Embryonic facial prominence (tissue), 1 donor: Measurements from ENCODE around the gene EPDR1.
"Not testable (repeated sequence)": the region's sequence is repeated elsewhere in the genome, so short reads cannot be mapped to it uniquely, and the experiment has no call there.

ENCODE experiments used
- DNase-seq: peaks from one replicate; pipeline ENCODE4 v3.0.0-alpha.2; 2016; ENCODE audit errors: extremely low spot score

EPDR1 gene

DNA sequence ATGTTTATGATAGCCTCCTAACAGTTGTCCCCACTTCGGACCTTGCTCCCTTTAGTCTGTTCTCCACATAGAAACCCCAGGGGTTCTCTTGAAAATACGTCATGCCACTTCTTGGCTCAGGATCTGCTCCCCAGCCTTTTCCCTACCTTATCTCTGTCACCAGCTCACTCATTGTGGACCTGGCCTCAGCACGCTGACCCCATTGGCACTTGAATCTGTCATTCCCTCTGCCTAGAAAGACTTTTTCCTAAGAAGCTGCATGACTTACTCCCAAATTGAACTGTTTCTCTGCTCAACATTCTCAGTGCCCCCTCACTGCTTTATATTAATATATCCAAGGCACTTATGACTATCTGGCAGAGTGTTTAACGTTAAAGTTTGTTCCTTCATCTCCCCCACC lies 8.4 kb downstream of the EPDR1 start:
- no peak for DNase-seq

DNA sequence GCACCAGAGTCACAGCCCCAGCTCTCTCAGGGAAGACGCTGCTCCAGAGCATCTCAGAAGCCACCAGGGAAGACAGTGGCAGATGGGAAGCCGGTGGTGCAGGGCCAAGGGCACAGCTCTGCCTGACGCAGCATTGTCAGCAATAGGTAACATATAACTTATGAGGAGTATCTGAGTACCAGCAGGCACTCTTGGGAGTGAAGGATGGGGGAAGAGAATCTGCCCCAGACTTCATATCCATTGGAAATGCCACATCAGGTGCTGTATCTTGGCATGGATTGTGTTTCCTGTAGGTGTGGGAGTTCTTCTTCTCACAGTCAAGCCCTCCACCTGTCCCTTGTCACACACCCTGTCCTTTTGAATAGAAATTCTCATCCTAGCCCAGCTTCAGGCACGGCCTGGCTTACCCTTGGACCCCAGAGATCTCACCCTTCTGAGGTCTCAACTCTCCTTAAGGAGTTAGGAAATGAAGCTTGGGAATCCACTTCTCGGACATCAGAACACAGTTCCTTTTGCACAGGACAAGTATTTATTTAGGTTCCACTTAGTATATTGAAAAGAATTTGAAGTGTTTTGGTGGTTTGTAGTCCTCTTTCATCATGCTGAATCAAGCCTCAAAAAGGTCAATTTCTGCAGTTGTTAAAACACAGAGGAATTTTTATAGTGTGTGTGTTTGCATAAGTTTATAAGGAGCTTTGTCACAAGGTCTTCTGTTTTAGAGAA lies 9.9 kb downstream of the EPDR1 start:
- no peak for DNase-seq

DNA sequence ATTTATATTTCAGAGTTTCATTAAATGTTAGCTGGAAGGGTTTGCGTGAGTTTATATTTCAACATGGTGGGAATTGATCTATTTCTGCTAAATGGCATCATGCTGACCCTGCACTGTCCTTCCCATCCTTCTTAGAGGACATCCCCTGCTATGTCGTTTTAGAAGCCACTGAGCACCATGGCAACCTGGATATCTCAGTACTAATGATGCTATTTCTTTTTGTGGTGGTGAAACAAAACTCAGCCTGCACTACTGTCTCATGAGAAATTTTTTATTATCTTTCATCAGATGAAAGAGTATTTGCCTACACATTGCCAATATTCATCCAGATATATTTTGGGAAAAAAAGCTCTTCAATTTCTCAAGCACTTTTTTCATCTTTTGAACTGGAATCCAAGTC lies 12.1 kb downstream of the EPDR1 start:
- DNase-seq: no peak

GRCh38 chr7:37933018-37933566 lies 12.7 kb downstream of the EPDR1 start:
- DNase-seq: no peak

- DNase-seq: no peak
These were observed 22.6 kb downstream of the EPDR1 start for GRCh38 chr7:37942934-37943610.

- DNase-seq: no peak
These were observed 23.7 kb downstream of the EPDR1 start for GRCh38 chr7:37943905-37944736.

DNA sequence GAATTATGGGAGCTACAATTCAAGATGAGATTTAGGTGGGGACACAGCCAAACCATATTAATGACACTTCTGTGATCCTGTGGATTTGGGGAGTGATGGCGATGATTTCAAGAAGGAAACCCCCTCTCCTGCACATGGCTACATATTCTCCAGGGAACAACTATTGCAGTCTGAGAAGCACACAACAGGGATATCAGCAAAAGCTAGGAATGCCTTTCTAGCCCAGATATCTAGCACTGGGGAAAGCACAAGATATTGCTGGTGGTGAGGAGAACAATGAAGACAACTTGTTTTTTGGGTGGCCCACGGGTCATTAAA lies 24.3 kb downstream of the EPDR1 start:
- DNase-seq: no peak

DNA sequence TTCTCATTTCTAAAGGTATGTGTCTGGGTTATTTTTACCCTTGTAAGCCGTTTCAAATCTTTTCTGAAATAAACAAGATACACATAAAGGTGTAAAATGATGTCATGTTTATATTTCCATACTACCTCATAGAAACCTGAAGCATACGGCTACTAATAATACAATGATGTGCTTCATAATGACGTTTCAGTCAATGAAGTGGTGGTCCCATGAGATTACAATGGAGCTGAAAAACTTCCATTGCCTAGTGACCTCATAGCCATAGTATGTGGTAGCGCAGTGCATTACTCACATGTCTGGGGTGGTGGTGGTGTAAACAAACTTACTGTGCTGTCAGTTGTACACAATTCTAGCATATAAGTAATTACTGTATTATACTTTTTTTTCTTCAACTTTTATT lies 24.9 kb downstream of the EPDR1 start:
- DNase-seq: no peak

- no peak for DNase-seq
These were observed 26.9 kb downstream of the EPDR1 start for GRCh38 chr7:37947138-37947940.

DNA sequence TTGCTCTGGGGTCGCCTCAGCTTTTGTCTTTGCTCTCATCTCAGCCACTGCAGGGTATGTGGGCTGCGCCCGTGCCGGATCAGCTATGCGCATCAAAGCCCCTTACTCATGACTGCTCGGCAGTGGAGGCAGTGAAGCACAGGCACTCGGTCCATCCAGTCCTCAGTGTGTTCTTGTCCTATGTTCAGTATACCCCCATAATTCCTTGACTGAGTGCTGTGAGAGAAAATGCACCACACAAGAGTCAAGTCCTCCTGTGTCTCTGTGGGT lies 27.4 kb downstream of the EPDR1 start:
- no peak for DNase-seq

- DNase-seq: no peak
These were observed 31.8 kb downstream of the EPDR1 start for GRCh38 chr7:37952240-37952639.

- not testable (repeated sequence) for DNase-seq
These were observed 33.8 kb downstream of the EPDR1 start for GRCh38 chr7:37954217-37954616.

DNA sequence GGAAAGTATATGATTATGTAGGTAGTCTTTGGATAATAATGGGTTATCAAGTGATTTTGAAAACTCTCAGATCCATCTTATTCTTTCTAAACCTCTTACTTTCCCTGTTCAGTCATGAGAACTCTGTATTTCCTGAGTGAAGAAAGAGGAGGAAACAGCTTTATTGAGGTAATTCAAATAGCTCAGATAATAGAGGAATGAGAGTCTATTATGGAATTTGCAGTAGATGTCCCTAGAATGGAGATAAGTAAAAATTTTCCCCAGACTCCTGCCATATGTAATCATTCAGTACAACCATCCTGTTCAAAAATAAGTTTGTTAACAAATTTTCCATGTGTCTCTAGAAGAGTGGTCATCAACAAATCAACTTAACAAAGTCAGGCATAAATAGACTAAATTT lies 36.4 kb downstream of the EPDR1 start:
- no peak for DNase-seq

DNA sequence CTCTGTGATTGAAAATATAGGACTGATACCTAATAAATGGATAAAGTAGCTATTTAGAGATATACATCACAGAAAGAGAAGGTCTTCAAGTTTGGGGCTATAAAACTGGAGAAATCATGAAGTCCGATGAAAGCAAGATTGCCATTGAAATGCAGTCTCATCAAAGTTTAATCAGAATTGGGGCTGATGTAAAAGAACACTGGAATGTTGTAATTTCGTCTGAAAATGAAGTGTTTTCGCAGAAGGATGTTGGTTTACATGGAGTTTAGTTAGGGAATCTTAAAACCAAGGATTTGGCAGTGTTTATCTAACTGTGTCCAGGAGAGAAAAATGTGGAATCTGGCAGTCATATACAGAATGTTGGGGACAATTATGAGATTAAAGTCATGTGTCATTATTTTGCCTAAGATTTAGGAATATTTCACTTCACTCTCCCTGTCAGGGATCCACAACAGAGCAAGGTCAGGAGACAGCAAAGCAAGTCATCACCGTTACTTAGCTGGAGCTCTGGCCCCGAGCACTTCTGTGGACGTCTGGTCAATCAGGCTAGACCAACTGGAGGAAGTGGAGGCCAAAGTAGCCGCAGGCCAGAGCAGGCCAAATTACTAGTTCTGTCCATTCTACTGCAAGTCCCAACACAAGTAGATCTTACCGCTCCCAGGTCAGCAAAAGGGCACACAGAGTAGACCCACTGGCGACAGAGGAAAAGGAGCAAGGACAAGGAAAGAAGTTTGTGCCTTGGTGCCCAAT lies 37.0 kb downstream of the EPDR1 start:
- no peak for DNase-seq

- no peak for DNase-seq
These were observed 40.0 kb downstream of the EPDR1 start for GRCh38 chr7:37960483-37960882.

DNA sequence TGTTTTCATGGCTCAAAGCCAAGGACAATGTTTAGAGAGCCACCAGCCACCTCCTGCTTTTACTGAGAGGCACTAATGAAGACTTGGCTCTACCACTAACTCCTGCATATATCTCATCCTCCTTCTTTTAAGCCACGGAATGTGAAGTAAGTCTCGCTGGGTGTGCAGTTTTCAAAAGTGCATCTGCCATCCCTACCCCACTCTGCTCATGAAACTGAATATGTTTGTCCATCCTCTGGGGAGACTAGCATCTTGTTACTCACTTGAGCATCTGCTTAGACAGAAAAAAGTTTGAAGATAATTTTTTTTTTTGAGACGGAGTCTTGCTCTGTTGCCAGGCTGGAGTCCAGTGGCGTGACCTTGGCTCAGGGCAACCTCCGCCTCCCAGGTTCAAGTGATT lies 40.8 kb downstream of the EPDR1 start:
- DNase-seq: no peak

DNA sequence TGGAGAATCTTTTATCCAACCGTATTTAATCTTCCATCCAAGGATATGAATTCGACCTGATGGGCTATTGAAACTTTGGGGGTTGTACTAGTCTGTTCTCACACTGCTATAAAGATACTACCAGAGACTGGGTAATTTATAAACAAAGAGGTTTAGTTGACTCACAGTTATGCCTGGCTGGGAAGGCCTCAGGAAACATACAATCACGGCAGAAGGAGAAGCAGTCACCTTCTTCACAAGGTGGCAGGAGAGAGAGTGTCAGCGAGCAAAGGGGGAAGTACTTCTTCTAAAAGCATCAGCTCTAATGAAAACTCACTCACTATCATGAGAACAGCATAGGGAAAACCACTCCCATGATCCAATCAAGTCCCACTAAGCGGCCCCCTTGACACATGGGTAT lies 43.8 kb downstream of the EPDR1 start:
- no peak for DNase-seq

DNA sequence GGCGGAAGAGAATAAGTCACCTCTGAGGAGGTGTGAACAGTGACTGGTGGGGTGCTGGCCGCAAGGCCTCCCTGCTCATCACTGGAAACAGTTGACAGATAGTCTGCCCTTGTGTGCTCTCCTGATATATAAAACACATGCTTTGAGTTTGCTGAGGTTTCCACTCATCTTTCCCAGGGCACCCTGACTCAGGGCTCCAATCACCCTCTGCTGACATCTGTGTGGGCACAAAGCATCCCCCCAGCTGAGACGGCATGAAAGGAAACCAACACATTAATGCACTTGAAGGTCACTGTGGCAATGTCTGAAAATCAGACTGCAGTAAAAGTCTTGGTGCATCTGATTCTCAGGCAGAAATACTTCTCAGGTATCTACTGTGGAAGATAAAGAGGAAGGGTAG lies 49.8 kb downstream of the EPDR1 start:
- DNase-seq: no peak

GRCh38 chr7:37971491-37971890 lies 51.1 kb downstream of the EPDR1 start:
- no peak for DNase-seq

DNA sequence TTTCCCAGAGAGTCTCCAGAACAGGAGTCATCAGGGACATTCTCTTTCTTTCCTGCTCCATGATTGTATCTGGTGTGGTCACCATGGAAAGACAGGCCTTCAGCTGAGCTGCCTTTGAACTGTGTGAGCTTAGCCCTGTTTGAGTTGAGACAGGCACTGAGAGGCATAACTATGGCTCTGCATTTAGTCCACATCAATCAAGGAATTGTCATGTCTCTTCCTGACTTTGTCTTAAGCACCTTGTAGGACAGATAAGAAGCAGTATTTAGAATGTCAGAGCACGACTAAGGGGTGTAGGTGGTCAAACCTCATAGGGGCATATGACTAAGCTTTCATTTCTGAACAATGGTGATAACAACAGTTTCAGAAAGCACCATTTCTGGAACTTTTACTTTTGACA lies 53.5 kb downstream of the EPDR1 start:
- DNase-seq: no peak

GRCh38 chr7:37974711-37975110 lies 54.3 kb downstream of the EPDR1 start:
- DNase-seq: no peak
